Measurements from ENCODE around the gene ARHGEF3.

GRCh38 chr3:56783644-56784447, 17.9 kb downstream of the ARHGEF3 start:
- no peak for TF ChIP-seq EZH2 (optimal IDR thresholded peaks at IDR 0.05; ENCODE audit: low read depth, low read length)
- no peak for TF ChIP-seq CTCF (IDR thresholded peaks at IDR 0.05; ENCODE audit: low read length)

All from MM.1S (cell line).